ENCODE data around the gene ERVH48-1.
"Not testable (repeated sequence)": the region's sequence is repeated elsewhere in the genome, so short reads cannot be mapped to it uniquely, and the experiment has no call there.

The ERVH48-1 gene

DNA sequence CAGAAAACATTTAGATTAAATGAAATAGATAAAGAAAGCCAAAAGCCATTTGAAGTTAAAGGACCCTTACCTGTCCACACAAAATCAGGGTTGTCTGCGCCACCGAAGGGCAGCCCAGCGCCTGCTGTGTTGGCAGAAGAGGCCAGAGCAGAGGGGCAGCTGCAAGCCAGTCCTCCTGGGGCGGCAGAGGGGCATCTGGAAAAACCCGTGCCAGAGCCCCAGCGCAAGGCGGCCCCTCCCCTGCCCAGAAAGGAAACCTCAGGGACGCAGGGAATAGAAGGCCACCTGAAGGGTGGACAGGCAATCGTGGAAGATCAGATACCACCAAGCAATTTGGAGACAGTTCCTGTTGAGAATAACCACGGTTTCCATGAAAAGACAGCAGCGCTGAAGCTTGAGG is 21.6 kb downstream of the ERVH48-1 start:
- DNase-seq, result no peak

DNA sequence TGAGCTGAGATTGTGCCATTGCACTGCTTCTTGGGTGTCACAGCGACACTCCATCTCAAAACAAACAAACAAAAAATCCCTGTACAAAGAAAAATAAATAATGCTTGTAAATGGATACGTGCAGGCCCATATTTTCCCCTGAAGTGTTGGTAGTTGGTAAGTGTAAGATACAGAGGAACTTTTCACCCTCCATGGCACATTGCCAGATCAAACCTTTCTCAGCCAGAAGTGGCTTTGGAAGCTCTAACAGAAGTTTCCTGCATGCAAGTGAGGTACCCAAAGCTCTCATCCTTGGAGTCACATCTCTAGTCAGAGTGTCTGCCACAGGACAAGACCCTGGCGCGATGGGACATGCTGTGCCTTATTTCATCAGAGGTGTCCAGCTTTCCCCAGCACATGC is 25.0 kb downstream of the ERVH48-1 start:
- no peak for DNase-seq

DNA sequence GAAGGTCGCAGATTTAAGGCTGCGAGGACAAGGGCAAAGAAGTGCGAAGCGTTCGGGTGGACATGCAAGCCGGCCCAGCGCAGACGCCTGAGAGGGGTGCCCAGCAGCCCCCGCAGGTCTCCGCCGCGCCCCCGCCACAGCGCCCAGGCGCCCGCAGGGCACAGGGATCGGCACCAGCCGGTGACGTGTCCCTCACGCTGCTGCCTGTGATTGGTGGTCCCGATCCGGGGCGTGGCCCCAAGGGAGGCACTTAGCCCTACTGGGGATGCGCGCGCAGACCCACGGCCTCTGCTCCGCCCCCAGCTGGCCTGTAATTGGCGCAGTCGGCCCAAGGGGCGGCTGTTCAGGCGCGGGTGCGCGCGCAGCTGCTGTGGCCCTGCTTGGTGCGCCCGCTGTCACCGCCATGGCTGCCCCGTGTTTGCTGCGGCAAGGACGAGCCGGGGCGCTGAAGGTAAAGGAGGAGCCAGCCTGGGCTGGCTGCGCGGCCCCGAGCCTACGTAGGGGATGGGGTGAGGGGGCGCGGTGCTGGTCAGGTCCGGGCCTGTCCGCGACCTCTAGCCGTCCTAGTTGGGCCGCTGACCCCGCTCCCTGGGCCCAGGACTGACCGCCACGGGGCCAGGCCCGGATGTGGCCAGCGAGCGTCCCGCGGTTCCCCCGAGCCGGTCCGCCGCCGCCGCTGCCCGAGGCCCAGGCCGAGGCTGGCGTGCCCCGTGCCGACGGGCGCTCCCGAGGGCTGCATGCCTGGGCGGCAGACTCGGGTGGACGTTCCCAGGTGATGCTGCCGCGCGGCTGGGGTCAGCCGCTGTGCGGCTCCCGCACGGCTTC is 32.3 kb downstream of the ERVH48-1 start, which contains the start of gene NDUFV3:
TSS of gene NDUFV3 (plus strand) at position 379 of the 825 bp plus-strand sequence. CDS start at position 404, 25 bp downstream.
- peak; percentile 100 for DNase-seq

DNA sequence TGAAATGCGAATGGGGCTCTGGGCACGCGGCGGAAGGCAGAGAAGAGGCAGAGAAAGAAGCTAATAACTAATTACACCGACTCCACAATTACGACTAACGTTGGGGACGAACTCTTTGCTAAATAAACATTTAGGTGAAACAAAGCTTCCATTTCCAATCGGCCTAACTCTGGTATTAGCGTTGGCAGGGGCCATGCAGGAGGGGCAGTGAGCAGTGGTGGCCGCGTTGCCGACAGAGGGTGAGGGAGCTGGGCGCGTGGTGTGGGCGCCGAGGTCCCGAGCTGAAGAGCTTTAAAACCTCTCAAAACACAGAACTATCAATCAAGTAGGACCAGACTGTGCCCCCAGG is 32.9 kb downstream of the ERVH48-1 start:
- no peak for DNase-seq

DNA sequence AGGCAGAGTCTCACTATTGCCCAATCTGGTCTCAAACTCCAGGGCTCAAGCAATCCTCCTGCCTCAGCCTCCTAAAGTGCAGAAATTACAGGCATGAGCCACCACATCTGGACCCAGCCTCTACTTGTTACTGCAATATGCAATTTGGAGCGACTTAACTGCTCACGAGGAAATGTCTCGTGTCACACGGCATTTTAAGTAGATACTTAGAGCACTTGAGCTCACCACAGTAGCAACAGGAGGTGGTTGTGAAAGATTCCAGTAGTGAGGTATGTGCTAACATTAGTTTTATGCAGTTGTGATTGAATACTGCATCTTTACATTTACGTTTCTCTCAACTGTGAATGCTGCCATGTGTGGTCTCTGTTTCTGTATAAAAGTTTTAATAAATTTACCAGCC is 38.1 kb downstream of the ERVH48-1 start:
- DNase-seq, result no peak

DNA sequence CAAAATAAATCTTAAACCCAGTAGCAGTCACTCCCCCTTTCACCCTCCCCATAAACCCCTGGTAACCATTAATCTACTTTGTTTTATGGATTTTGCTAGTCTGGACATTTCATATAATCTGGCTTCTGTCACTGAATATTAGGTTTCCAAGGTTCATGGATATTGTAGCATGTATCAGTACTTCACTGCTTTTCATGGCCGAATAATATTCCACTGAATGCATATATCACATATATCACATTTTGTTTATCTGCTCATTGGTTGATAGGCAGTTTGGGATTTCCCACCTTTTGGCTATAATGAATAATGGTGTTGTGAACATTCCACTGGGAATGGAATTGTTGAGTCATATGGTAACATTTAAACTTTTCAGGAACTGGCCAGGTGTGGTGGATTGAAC is 41.5 kb downstream of the ERVH48-1 start:
- DNase-seq, result no peak

DNA sequence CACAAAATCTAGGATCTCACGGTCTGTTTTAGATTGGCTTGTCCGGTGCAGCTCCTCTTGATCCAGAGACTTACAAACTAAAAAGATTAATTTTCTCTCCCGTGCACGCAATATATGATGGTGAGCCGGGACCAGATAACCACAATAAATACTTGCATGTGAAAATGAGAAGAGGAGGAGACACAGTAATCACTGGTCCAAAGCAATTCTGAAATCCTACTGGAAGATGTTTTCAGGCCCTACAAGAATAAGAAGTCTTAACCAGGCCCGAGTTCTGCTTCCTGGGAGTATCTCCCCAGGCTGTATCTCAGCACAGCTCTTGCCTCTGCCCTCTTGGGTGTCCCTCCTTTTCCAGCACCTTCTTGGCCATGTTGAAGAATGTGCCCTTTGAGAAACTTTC is 45.1 kb downstream of the ERVH48-1 start:
- DNase-seq, result no peak

DNA sequence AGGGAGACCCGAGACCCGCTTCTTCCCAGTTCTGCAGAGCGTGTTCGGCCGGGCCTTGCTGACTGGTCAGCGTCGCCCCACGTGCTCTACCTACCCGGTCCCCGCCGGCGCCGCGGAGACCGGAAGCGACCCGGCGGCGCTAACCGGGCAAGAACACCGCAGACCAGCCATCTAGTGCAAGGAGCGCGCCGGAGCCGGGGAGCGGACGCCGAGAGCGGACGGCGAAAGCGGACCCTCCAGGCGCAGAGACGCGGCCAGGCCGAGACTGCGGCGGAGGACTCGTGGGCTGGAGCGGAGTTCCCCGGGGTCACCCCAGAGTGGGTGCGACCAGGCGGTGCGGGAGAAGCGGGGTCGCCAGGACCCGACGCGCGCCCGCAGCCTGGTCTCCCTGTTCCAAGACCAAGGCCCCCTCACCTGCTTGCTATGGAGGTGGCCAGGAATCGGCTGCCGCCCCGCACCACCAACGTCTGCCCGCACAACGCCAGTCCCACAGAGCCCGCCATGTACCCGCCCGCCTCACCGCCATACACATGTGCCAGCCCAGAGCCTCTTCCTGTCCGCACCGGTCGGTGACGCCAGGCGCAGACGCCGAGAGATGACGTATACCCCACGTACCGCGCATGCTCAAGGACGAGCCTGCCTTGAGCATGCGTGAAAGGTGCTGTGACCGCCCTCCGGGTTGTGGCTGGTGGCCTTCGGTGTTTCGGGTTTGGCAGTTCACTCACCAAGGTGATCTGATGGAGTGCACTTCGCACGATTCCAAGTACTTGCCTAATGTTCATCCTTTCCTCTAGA is 46.2 kb downstream of the ERVH48-1 start, which contains the start of gene WDR4:
TSS of gene WDR4 (minus strand) at position 547 of the 795 bp plus-strand sequence. CDS start at position 503, 44 bp downstream.
- peak; percentile 95 for DNase-seq

DNA sequence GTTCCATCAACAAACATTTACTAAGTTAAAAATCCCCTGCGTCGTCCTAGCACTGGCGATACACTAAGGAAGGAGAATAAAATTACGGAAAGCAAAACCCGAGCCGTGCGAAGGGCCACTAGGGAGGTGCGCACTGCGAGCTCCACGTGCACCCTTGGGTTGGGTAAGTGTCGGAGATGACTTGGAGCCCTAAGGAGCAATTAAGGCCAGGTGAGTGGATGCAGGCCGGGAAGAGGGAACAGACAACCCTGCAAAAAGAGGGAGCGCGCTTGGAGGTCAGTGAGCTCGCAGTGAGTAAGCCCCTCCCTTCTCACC is 46.8 kb downstream of the ERVH48-1 start:
- DNase-seq, result no peak

DNA sequence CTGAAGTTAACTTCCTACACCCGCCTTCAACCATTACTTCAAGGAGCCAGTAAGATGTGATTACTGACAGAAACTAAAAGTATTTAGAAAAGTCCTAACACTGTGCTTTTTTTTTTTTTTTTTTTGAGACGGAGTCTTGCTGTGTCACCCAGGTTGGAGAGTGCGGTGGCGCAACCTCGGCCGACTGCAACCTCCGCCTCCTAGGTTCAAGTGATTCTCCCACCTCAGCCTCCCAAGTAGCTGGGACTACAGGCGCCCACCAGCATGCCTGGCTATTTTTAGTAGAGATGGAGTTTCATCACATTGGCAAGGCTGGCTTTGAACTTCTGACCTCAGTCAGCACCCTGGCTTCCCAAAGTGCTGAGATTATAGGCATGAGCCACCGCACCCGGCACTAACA is 49.6 kb downstream of the ERVH48-1 start:
- DNase-seq, result not testable (repeated sequence)

DNA sequence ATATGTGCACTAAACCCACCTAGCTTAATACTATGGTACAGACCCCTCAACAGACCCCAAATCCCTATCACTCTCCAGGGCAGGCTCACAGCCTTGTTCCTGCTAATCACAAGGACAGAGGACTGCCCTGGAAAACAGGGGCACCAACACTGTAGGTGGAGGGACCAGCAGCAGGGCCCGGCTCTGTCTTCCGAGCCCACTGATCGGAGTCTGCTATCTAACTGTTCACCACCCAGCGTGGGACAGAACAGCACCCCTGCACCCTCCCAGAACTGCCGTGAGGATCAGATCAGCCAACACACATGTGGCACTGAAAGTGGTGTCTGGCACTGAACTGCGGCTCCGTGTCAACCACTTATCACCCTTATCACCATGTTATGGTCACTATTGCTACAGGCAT is 52.3 kb downstream of the ERVH48-1 start:
- no peak for DNase-seq

DNA sequence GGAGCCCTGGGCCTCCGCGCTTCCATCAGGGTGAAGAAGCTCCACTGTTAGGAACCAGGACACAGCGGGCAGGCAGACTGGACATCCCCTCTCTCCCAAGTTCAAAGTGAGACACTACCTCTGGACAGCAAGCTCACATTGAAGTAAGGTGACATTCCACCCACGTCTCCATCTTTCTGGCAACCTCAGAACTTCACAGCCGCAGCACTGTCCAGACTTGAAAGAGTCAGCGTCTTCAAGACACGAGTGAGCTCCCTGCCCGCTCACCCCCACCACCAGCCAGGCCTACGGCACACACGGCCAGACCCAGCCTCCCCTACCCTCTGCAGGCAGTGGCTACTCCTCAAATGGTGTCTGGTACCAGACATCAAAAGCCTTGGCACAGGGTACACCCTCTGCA is 57.2 kb downstream of the ERVH48-1 start:
- DNase-seq, result no peak
